Spinal cord (tissue), 10 donors: ENCODE measurements around the gene UBAC2. TPM values are rescaled to one million over a fixed set of nuclear protein-coding genes. Genes with fewer than 3 reads are reported as not detected.
A peak's percentile ranks its signal among the peaks of the same experiment; 100 is the strongest.

Source experiments
- DNase-seq, 6 donors: peaks; one replicate each; pipeline versions ENCODE4 v3.0.0 to v3.0.0-alpha.2; 2013 to 2015; ENCODE audit warnings: low spot score in 6 of 6, low read depth in 4 of 6
- H3K27ac ChIP-seq: one replicate; pipeline ENCODE4 v1.5.1; 2013; ENCODE audit warnings: low read depth, low read length, control low read depth
- H3K27me3 ChIP-seq: one replicate; pipeline ENCODE4 v1.6.1; 2013; ENCODE audit warnings: low read length; ENCODE audit not compliant: control insufficient read depth, insufficient read depth
- H3K36me3 ChIP-seq: one replicate; pipeline ENCODE4 v1.6.1; 2013; ENCODE audit warnings: low read length; ENCODE audit not compliant: control insufficient read depth, insufficient read depth
- H3K4me1 ChIP-seq: one replicate; pipeline ENCODE4 v1.6.1; 2013; ENCODE audit warnings: low read length; ENCODE audit not compliant: control insufficient read depth, insufficient read depth
- H3K4me3 ChIP-seq: one replicate; pipeline ENCODE4 v1.5.1; 2013; ENCODE audit warnings: low read depth, low read length, control low read depth
- H3K9me3 ChIP-seq: one replicate; pipeline ENCODE4 v1.6.1; 2013; ENCODE audit warnings: low read length; ENCODE audit not compliant: control insufficient read depth, insufficient read depth
- WGBS: methylation state at CpG from one replicate; pipeline ENCODE4 v1.1.5; 2013; ENCODE audit warnings: missing lambda C conversion rate; ENCODE audit not compliant: insufficient coverage; 5-methylcytosine and 5-hydroxymethylcytosine counted together
- polyA plus RNA-seq, 2 donors: library from polyadenylated mRNA; unstranded; fragments of 120-200 nt; gene quantifications; one replicate each; pipeline ENCODE4 v1.2.1, GENCODE V29; 2013; ENCODE audit not compliant: insufficient read length in 2 of 2
- total RNA-seq, 2 donors: library from RNA; depleted of rRNA in 1 of 2; stranded (reverse); fragments of 120-200 nt in 1 of 2; fragments of >200 nt in 1 of 2; gene quantifications; one replicate each; pipeline versions ENCODE4 v1.2.3 to v1.2.4, GENCODE V29; 2013 to 2014
- donor health status: healthy.

The UBAC2 gene
- total and polyA plus RNA-seq, 4 donors, result 37.9 to 60.3 (median 53.8) TPM

GRCh38 chr13:99380921-99381645, 180.4 kb downstream of the UBAC2 start:
- DNase-seq, result no peak
- Histone ChIP-seq H3K4me1 (peaks cover 16% of the 10 kb centered on the region), H3K27ac (no peak overlapping the region), H3K36me3 (peaks cover 24% of the 10 kb centered on the region), H3K9me3 (no peaks in the 10 kb centered on the region), H3K4me3 (no peak overlapping the region), H3K27me3 (no peaks in the 10 kb centered on the region)
- WGBS, result 89% methylated on average over 13 of the region's 15 CpGs

GRCh38 chr13:99381766-99382165, 181.1 kb downstream of the UBAC2 start:
- DNase-seq, result no peak
- Histone ChIP-seq H3K4me3 (no peak overlapping the region), H3K27me3 (no peaks in the 10 kb centered on the region), H3K4me1 (peaks cover 16% of the 10 kb centered on the region), H3K36me3 (peaks cover 26% of the 10 kb centered on the region), H3K27ac (no peak overlapping the region), H3K9me3 (no peaks in the 10 kb centered on the region)
- no CpG with 5 or more reads among the region's 2 CpGs for WGBS

GRCh38 chr13:99382428-99383133, 181.9 kb downstream of the UBAC2 start:
- 84% methylated on average over 9 of the region's 9 CpGs for WGBS
- Histone ChIP-seq H3K27me3 (no peaks in the 10 kb centered on the region), H3K4me3 (no peak overlapping the region), H3K27ac (no peak overlapping the region), H3K36me3 (peaks cover 27% of the 10 kb centered on the region), H3K9me3 (no peaks in the 10 kb centered on the region), H3K4me1 (peaks cover 16% of the 10 kb centered on the region)
- no peak for DNase-seq

DNA sequence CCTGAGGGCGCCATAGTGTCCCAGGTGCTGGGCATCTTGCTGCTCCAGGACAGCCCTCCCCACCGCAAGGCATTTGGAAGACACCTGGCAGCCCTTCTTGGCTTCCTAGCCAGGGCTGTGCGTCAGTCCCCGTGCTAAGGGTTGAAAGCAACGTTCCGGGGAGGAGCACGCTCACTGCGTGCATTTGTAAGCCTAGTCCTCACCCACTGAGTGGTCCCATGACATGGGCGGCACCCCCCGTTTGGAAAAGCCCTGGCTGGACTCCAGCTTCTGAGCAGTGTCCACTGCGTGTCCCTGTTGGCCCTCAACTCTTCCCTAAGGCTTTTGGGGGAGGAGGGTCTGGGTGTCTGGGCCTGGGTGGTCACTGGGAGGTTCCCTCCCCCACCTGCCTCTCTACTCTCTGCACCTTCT, 182.9 kb downstream of the UBAC2 start:
- Histone ChIP-seq H3K36me3 (peaks cover 27% of the 10 kb centered on the region), H3K4me3 (no peak overlapping the region), H3K27me3 (no peaks in the 10 kb centered on the region), H3K4me1 (peaks cover 16% of the 10 kb centered on the region), H3K9me3 (no peaks in the 10 kb centered on the region), H3K27ac (no peak overlapping the region)
- no peak for DNase-seq
- 90% methylated on average over 9 of the region's 11 CpGs for WGBS

- H3K4me3 ChIP-seq, result no peak overlapping the region
- DNase-seq, result no peak
- no peaks in the 10 kb centered on the region for H3K27me3 ChIP-seq
- peaks cover 28% of the 10 kb centered on the region for H3K36me3 ChIP-seq
- peaks cover 16% of the 10 kb centered on the region for H3K4me1 ChIP-seq
- H3K27ac ChIP-seq, result no peak overlapping the region
- no CpG with 5 or more reads among the region's 5 CpGs for WGBS
- no peaks in the 10 kb centered on the region for H3K9me3 ChIP-seq
Measured at GRCh38 chr13:99383946-99384345, 183.3 kb downstream of the UBAC2 start.

- no peak overlapping the region for H3K4me3 ChIP-seq
- H3K4me1 ChIP-seq, result peaks cover 16% of the 10 kb centered on the region
- H3K27me3 ChIP-seq, result no peaks in the 10 kb centered on the region
- 71% methylated on average over 13 of the region's 13 CpGs for WGBS
- DNase-seq, result peak in 2 of 6 donors; percentile 19 to 73
- no peak overlapping the region for H3K27ac ChIP-seq
- peaks cover 29% of the 10 kb centered on the region for H3K36me3 ChIP-seq
- H3K9me3 ChIP-seq, result no peaks in the 10 kb centered on the region
Measured at GRCh38 chr13:99384468-99384867, 183.8 kb downstream of the UBAC2 start.

- no peaks in the 10 kb centered on the region for H3K27me3 ChIP-seq
- peaks cover 34% of the 10 kb centered on the region for H3K36me3 ChIP-seq
- H3K9me3 ChIP-seq, result no peaks in the 10 kb centered on the region
- no peak overlapping the region for H3K4me3 ChIP-seq
- DNase-seq, result no peak
- H3K4me1 ChIP-seq, result peaks cover 16% of the 10 kb centered on the region
- 96% methylated on average over 10 of the region's 15 CpGs for WGBS
- no peak overlapping the region for H3K27ac ChIP-seq
Measured at GRCh38 chr13:99385161-99385560, 184.5 kb downstream of the UBAC2 start.

GRCh38 chr13:99385940-99386339, 185.3 kb downstream of the UBAC2 start:
- 86% methylated on average over 6 of the region's 6 CpGs for WGBS
- peaks cover 39% of the 10 kb centered on the region for H3K36me3 ChIP-seq
- H3K27me3 ChIP-seq, result no peaks in the 10 kb centered on the region
- DNase-seq, result no peak
- H3K4me3 ChIP-seq, result no peak overlapping the region
- H3K27ac ChIP-seq, result no peak overlapping the region
- no peaks in the 10 kb centered on the region for H3K9me3 ChIP-seq
- H3K4me1 ChIP-seq, result peaks cover 16% of the 10 kb centered on the region

DNA sequence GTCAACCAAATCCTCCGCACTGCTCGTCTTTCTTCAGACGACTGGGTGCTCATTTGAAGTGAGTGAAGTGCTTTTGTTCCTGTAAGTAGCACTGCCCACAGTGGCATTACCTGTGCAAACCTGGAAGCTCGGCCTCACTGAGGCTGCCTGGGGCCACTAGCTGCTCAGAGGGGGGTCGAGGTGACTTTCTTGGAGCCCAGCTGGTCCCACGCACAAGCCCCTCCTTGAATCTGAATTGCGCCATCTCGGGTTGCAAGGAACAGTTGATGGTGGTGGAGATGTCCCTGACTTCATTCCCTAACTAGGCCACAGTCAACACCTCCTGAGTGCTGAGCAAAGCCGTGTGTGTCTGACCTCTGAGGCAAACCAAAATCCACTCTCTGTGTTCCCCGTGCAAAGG, 185.8 kb downstream of the UBAC2 start:
- H3K36me3 ChIP-seq, result peaks cover 39% of the 10 kb centered on the region
- no peak for DNase-seq
- no peak overlapping the region for H3K4me3 ChIP-seq
- no peaks in the 10 kb centered on the region for H3K27me3 ChIP-seq
- H3K27ac ChIP-seq, result no peak overlapping the region
- WGBS, result 86% methylated on average over 6 of the region's 10 CpGs
- peaks cover 16% of the 10 kb centered on the region for H3K4me1 ChIP-seq
- H3K9me3 ChIP-seq, result no peaks in the 10 kb centered on the region
